Measurements from ENCODE around the gene KIF3B. TPM values are rescaled to one million over a fixed set of nuclear protein-coding genes. Genes with fewer than 3 reads are reported as not detected.

The KIF3B gene
- total and polyA plus RNA-seq, 2 of the 13 experiments (the other 11 are each of a cell fraction or from before 2014, with no cell fraction given) = 23.6 to 28.8 TPM

- TF ChIP-seq ETS1 (CRISPR knock-in tag; IDR thresholded peaks at IDR 0.05) = no peak
- peak; percentile 60; the same call in 1 of the 2 replicates for TF ChIP-seq RXRA (CRISPR knock-in tag; IDR thresholded peaks at IDR 0.05)
- no peak for TF ChIP-seq CSRNP1 (CRISPR knock-in tag; IDR thresholded peaks at IDR 0.05)
- peak; percentile 83; the same call in 1 of the 2 replicates for TF ChIP-seq ZNF629 (CRISPR knock-in tag; conservative IDR thresholded peaks at IDR 0.05)
- TF ChIP-seq ZNF609 (CRISPR knock-in tag; IDR thresholded peaks at IDR 0.05; ENCODE audit: borderline replicate concordance) = no peak
- no peak for TF ChIP-seq SP1 (IDR thresholded peaks at IDR 0.05)
- no peak for TF ChIP-seq SP1 (CRISPR knock-in tag; IDR thresholded peaks at IDR 0.05)
- TF ChIP-seq TAF1 (CRISPR knock-in tag; IDR thresholded peaks at IDR 0.05) = no peak
- TF ChIP-seq FOXA1 (IDR thresholded peaks at IDR 0.05) = no peak
- no peak for TF ChIP-seq FOXA1 (CRISPR knock-in tag; IDR thresholded peaks at IDR 0.05)
- no peak for TF ChIP-seq ELF4 (CRISPR knock-in tag; IDR thresholded peaks at IDR 0.05; ENCODE audit: borderline replicate concordance)
- TF ChIP-seq NFYC (CRISPR knock-in tag; IDR thresholded peaks at IDR 0.05) = no peak
- no peak for TF ChIP-seq ZFP62 (CRISPR knock-in tag; IDR thresholded peaks at IDR 0.05)
- TF ChIP-seq SIN3B (IDR thresholded peaks at IDR 0.05; ENCODE audit: low read length) = no peak
- TF ChIP-seq ZNF747 (CRISPR knock-in tag; IDR thresholded peaks at IDR 0.05; ENCODE audit: borderline replicate concordance) = no peak
Observed at GRCh38 chr20:32244150-32244823, 33.2 kb upstream of the KIF3B start (continued).
